Kidney (tissue), 14 donors: ENCODE results near the gene LMTK3. TPM values are rescaled to one million over a fixed set of nuclear protein-coding genes. Genes with fewer than 3 reads are reported as not detected.

ENCODE experiments used
- DNase-seq, 5 donors: peaks; one replicate each; pipeline ENCODE4 v3.0.0-alpha.2; 2013 to 2020
- FAIRE-seq: peaks from 2 replicates; lab custom pipeline; 2012; peaks lifted over from hg19 to GRCh38; lab: Jason Lieb, UNC
- H3K27ac ChIP-seq, 2 donors: one replicate each; pipeline ENCODE4 v1.7.0; 2013; ENCODE audit warnings: low read depth in 2 of 2, low read length in 2 of 2, inconsistent platforms in 1 of 2
- H3K27me3 ChIP-seq: one replicate; pipeline ENCODE4 v1.7.1; 2013; ENCODE audit warnings: low read length, inconsistent platforms; ENCODE audit not compliant: control insufficient read depth, insufficient read depth
- H3K36me3 ChIP-seq, 3 donors: one replicate each; pipeline versions ENCODE4 v1.7.0 to v1.7.1; 2013; ENCODE audit warnings: low read length in 3 of 3, control low read depth in 1 of 3, inconsistent platforms in 1 of 3; ENCODE audit not compliant: insufficient read depth in 3 of 3, control insufficient read depth in 2 of 3
- H3K4me1 ChIP-seq, 3 donors: one replicate each; pipeline versions ENCODE4 v1.7.0 to v1.7.1; 2013; ENCODE audit warnings: low read length in 3 of 3, inconsistent platforms in 1 of 3, low read depth in 1 of 3; ENCODE audit not compliant: control insufficient read depth in 2 of 3, insufficient read depth in 2 of 3
- H3K4me3 ChIP-seq, 3 donors: one replicate each; pipeline versions ENCODE4 v1.7.0 to v1.8.1; 2013; ENCODE audit warnings: low read length in 3 of 3, control low read depth in 1 of 3, inconsistent platforms in 1 of 3
- H3K9ac ChIP-seq, 3 donors: one replicate each; pipeline versions ENCODE4 v1.7.0 to v1.7.1; 2013; ENCODE audit warnings: low read length in 3 of 3, control low read depth in 1 of 3, inconsistent platforms in 1 of 3
- H3K9me3 ChIP-seq, 3 donors: one replicate each; pipeline versions ENCODE4 v1.7.0 to v1.7.1; 2013; ENCODE audit warnings: low read length in 3 of 3, control low read depth in 1 of 3, inconsistent platforms in 1 of 3; ENCODE audit not compliant: control insufficient read depth in 2 of 3, insufficient read depth in 1 of 3
- intact Hi-C: fragments of 100-400 bp; cut with DNase I; formaldehyde crosslinking; loops from one replicate; pipeline ENCODE4 v1.11.1; 2022
- polyA plus RNA-seq: library from polyadenylated mRNA; stranded (reverse); fragments of 350-450 nt; fragmentation: Illumina TruSeq; extraction: RNeasy Lipid Tissue Mini Kit (QIAGEN cat#74804); gene quantifications from one replicate; pipeline ENCODE4 v1.2.3, GENCODE V29; 2014; ENCODE audit warnings: low read depth, low replicate concordance; ENCODE audit not compliant: insufficient read depth
- total RNA-seq: library from RNA; stranded (reverse); fragmentation: NEBNext Ultra II Directional; extraction: Animal tissue kit (Norgen Biotek cat#: 25700); gene quantifications from one replicate; pipeline ENCODE4 v1.2.1, GENCODE V29; 2021
- TF ChIP-seq, protein P1 (sequence below): IDR thresholded peaks from 3 replicates; pipeline ENCODE4 v1.5.1; 2012; ENCODE audit warnings: mild to moderate bottlenecking, moderate library complexity, borderline replicate concordance; ENCODE audit not compliant: insufficient read depth; ENCODE audit errors: extremely low read depth
- donor health status: control.
- donor health status: control.
- donor health status: control.
- donor health status: control.
- donor health status: control.
- donor health status: DM: yes; HTN: yes; CAD: no.
- donor health status: Normal renal cell carcinoma (clear cell type).

Gene LMTK3
- total and polyA plus RNA-seq, 2 donors from 2014 or later = 4.2 to 8.4 TPM

DNA sequence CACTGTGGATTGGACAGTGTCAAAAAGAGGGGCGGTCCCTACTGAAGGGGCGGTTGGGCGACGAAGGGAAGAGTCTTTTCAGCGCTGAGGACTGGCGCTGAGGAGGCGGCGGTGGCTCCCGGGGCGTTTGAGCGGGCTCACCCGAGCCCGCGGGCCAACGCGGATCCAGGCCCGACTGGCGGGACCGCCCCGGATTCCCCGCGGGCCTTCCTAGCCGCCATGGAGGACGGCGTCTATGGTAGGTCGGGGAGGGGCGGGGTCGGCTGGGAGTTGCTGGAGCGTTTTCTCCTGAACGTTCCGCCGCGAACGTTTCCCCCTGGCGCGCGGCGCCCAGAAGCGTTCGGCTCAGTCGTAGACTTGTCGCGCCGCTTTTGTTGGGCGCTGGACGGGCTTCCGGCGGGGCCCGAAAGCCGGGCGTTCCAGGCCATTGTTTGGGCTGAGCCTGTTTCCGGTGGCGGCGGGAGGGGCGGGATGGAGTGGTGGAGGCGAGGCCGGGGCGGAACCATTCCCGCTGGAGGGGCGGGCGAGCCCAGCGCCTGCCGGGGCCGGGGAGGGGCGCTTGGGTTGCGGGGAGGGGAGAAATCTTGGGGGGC lies 42.2 kb downstream of the LMTK3 start, which contains the start of gene CYTH2:
CYTH2 (plus strand) TSS at position 81 of the 593 bp plus-strand sequence; CDS start at position 220, 139 bp downstream.
- Histone ChIP-seq H3K4me3 (peak within 1 kb of the TSS; percentile 68 to 86 (median 75)), H3K27me3 (no peaks in the 10 kb centered on the region), H3K9ac (peak within 1 kb of the TSS; percentile 26 to 78 (median 65)), H3K36me3 (peaks cover 23 to 27% (median 26%) of the 10 kb centered on the region in 3 donors), H3K9me3 (no peaks in the 10 kb centered on the region), H3K27ac (peak within 1 kb of the TSS; percentile 96 to 98), H3K4me1 (peaks cover 0 to 17% (median 10%) of the 10 kb centered on the region in 3 donors)
- TF ChIP-seq, protein P1, sequence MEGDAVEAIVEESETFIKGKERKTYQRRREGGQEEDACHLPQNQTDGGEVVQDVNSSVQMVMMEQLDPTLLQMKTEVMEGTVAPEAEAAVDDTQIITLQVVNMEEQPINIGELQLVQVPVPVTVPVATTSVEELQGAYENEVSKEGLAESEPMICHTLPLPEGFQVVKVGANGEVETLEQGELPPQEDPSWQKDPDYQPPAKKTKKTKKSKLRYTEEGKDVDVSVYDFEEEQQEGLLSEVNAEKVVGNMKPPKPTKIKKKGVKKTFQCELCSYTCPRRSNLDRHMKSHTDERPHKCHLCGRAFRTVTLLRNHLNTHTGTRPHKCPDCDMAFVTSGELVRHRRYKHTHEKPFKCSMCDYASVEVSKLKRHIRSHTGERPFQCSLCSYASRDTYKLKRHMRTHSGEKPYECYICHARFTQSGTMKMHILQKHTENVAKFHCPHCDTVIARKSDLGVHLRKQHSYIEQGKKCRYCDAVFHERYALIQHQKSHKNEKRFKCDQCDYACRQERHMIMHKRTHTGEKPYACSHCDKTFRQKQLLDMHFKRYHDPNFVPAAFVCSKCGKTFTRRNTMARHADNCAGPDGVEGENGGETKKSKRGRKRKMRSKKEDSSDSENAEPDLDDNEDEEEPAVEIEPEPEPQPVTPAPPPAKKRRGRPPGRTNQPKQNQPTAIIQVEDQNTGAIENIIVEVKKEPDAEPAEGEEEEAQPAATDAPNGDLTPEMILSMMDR = no peak
- DNase-seq (peak; percentile 81 to 96 (median 91)), FAIRE-seq (no peak)
- intact Hi-C loops = no loop called here

GRCh38 chr19:48468772-48469288 lies 42.8 kb downstream of the LMTK3 start:
- H3K27ac ChIP-seq = peak overlapping the region; percentile 96 to 98
- peak overlapping the region; percentile 61 to 86 (median 75) for H3K4me3 ChIP-seq
- FAIRE-seq = peak; percentile 99
- H3K27me3 ChIP-seq = no peaks in the 10 kb centered on the region
- peak overlapping the region; percentile 12 to 78 (median 65) for H3K9ac ChIP-seq
- intact Hi-C loops = no loop called here
- H3K4me1 ChIP-seq = peaks cover 0 to 17% (median 10%) of the 10 kb centered on the region in 3 donors
- peak; percentile 100 for DNase-seq
- TF ChIP-seq, protein P1 = no peak
- no peaks in the 10 kb centered on the region for H3K9me3 ChIP-seq
- H3K36me3 ChIP-seq = peaks cover 21 to 26% (median 25%) of the 10 kb centered on the region in 3 donors

- no peak for DNase-seq
- Histone ChIP-seq H3K27me3 (no peaks in the 10 kb centered on the region), H3K4me1 (peaks cover 0 to 11% (median 10%) of the 10 kb centered on the region in 3 donors), H3K9ac (no peak overlapping the region), H3K27ac (no peak overlapping the region), H3K4me3 (no peak overlapping the region), H3K36me3 (peaks cover 9 to 13% (median 13%) of the 10 kb centered on the region in 3 donors), H3K9me3 (no peaks in the 10 kb centered on the region)
- TF ChIP-seq, protein P1 = no peak
- no peak for FAIRE-seq
- intact Hi-C loops = no loop called here
Measured at GRCh38 chr19:48466561-48467325, 44.9 kb downstream of the LMTK3 start.
